Measurements from ENCODE around the gene ACR.

The ACR gene

GRCh38 chr22:50712341-50713007 lies 25.5 kb upstream of the ACR start:
- Histone ChIP-seq H4K20me1 (ENCODE audit: control insufficient read depth, insufficient read depth, low read depth, low read length) (no peaks in the 10 kb centered on the region), H3K9me2 (replicated peaks; ENCODE audit: control insufficient read depth, low read length) (no peaks in the 10 kb centered on the region), H3K4me1 (ENCODE audit: control insufficient read depth, low read length) (no peaks in the 10 kb centered on the region), H3K4me2 (ENCODE audit: low read length) (no peak overlapping the region), H3F3A (ENCODE audit: control insufficient read depth, insufficient read depth) (no peaks in the 10 kb centered on the region), H3K27ac (ENCODE audit: low read depth, low read length) (no peak overlapping the region), H3K9me3 (ENCODE audit: control insufficient read depth, insufficient read depth, low read length) (no peaks in the 10 kb centered on the region), H3K79me2 (ENCODE audit: control insufficient read depth, low read length) (no peaks in the 10 kb centered on the region), H3K36me3 (ENCODE audit: control insufficient read depth, low read length) (no peaks in the 10 kb centered on the region), H3K27me3 (ENCODE audit: control insufficient read depth, low read length) (peaks cover 10% of the 10 kb centered on the region; the same call in 1 of the 2 replicates), H3K4me3 (ENCODE audit: low read length) (no peak overlapping the region)
- TF ChIP-seq CTCF (IDR thresholded peaks at IDR 0.05; ENCODE audit: low read depth, low read length, poor library complexity, severe bottlenecking) = no peak
- TF ChIP-seq EZH2phosphoT487 (IDR thresholded peaks at IDR 0.05; ENCODE audit: borderline replicate concordance, low read length) = no peak

DNA sequence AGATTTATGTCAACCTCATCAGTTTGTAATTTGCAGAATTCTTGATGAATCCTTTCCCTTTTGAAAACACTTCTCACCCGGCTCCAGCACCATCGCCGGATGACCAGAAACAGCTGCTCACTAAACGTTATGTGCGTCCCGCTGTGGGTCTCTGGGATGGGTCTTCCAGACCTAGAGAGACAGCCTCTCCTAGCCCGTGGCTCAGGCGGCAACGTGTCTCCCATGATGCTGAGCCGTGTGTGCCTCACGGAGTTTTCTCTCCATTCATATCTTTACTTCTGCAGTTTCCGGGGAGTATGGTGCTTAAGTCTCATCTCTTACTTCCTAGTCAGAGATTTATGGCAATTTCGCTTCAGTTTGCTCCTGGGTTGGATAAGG lies 25.0 kb upstream of the ACR start:
- no peak overlapping the region for H3K4me3 ChIP-seq (ENCODE audit: low read length)
- H4K20me1 ChIP-seq (ENCODE audit: control insufficient read depth, insufficient read depth, low read depth, low read length) = no peaks in the 10 kb centered on the region
- H3K27me3 ChIP-seq (ENCODE audit: control insufficient read depth, low read length) = peaks cover 12% of the 10 kb centered on the region; the same call in 1 of the 2 replicates
- H3K9me3 ChIP-seq (ENCODE audit: control insufficient read depth, insufficient read depth, low read length) = no peaks in the 10 kb centered on the region
- no peaks in the 10 kb centered on the region for H3F3A ChIP-seq (ENCODE audit: control insufficient read depth, insufficient read depth)
- TF ChIP-seq EZH2phosphoT487 (IDR thresholded peaks at IDR 0.05; ENCODE audit: borderline replicate concordance, low read length) (no peak), CTCF (IDR thresholded peaks at IDR 0.05; ENCODE audit: low read depth, low read length, poor library complexity, severe bottlenecking) (no peak)
- H3K79me2 ChIP-seq (ENCODE audit: control insufficient read depth, low read length) = no peaks in the 10 kb centered on the region
- no peaks in the 10 kb centered on the region for H3K4me1 ChIP-seq (ENCODE audit: control insufficient read depth, low read length)
- no peaks in the 10 kb centered on the region for H3K9me2 ChIP-seq (replicated peaks; ENCODE audit: control insufficient read depth, low read length)
- no peak overlapping the region for H3K4me2 ChIP-seq (ENCODE audit: low read length)
- no peaks in the 10 kb centered on the region for H3K36me3 ChIP-seq (ENCODE audit: control insufficient read depth, low read length)
- no peak overlapping the region for H3K27ac ChIP-seq (ENCODE audit: low read depth, low read length)

DNA sequence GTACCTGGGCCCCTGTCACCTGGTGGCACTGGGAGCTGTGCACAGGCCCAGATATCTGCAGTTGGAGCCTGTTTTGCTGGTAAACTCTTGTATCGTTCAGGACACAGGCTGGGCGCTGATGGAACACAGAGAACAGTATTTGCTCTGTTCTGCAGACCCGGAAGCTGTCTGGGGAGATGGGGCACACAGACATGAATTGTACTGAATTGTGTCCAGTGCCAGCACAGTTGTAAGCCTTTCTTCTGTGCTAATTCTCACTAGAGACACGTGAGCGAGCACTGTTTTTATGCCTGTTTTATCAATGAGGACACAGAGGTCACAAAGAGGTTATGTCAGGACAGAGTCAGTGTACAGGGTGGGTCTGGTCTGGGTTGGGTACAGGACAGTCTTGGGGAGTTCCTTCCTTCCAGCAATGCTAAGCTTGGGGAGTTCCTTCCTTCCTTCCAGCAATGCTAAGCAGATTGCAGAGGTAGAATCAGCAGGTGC lies 24.4 kb upstream of the ACR start:
- Histone ChIP-seq H3K27me3 (ENCODE audit: control insufficient read depth, low read length) (peaks cover 12% of the 10 kb centered on the region; the same call in 1 of the 2 replicates), H3K36me3 (ENCODE audit: control insufficient read depth, low read length) (no peaks in the 10 kb centered on the region), H3K9me3 (ENCODE audit: control insufficient read depth, insufficient read depth, low read length) (no peaks in the 10 kb centered on the region), H3K4me1 (ENCODE audit: control insufficient read depth, low read length) (no peaks in the 10 kb centered on the region), H3K79me2 (ENCODE audit: control insufficient read depth, low read length) (no peaks in the 10 kb centered on the region), H3K27ac (ENCODE audit: low read depth, low read length) (no peak overlapping the region), H3K4me3 (ENCODE audit: low read length) (no peak overlapping the region), H4K20me1 (ENCODE audit: control insufficient read depth, insufficient read depth, low read depth, low read length) (no peaks in the 10 kb centered on the region), H3K4me2 (ENCODE audit: low read length) (no peak overlapping the region), H3K9me2 (replicated peaks; ENCODE audit: control insufficient read depth, low read length) (no peaks in the 10 kb centered on the region), H3F3A (ENCODE audit: control insufficient read depth, insufficient read depth) (no peaks in the 10 kb centered on the region)
- TF ChIP-seq CTCF (IDR thresholded peaks at IDR 0.05; ENCODE audit: low read depth, low read length, poor library complexity, severe bottlenecking) (no peak), EZH2phosphoT487 (IDR thresholded peaks at IDR 0.05; ENCODE audit: borderline replicate concordance, low read length) (no peak)

Measured in DOHH2 (cell line).